Measurements from ENCODE around the gene AOX1.

DNA sequence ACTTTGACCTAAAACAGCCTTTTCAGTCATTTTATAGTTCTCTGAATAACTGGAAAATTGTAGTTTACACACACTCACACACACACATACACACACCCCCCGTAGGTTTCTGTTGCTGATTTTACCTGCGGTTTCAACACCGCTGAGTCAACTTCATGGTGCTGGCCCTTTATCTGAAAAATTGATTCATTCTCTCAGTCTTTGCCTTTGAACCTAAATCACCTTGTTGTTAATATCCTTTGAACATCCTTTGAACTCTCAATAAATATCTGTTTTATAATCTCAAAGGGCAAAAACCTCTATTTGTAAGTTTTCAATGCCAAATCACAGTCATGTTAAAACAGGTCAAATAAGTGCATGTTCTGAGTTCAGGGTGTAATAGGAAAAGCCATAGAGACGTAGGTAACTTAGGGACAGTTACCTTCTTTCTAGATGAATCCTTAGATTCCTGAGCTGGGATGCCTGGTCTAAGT, 116.9 kb downstream of the AOX1 start:
- TF ChIP-seq, protein P1, sequence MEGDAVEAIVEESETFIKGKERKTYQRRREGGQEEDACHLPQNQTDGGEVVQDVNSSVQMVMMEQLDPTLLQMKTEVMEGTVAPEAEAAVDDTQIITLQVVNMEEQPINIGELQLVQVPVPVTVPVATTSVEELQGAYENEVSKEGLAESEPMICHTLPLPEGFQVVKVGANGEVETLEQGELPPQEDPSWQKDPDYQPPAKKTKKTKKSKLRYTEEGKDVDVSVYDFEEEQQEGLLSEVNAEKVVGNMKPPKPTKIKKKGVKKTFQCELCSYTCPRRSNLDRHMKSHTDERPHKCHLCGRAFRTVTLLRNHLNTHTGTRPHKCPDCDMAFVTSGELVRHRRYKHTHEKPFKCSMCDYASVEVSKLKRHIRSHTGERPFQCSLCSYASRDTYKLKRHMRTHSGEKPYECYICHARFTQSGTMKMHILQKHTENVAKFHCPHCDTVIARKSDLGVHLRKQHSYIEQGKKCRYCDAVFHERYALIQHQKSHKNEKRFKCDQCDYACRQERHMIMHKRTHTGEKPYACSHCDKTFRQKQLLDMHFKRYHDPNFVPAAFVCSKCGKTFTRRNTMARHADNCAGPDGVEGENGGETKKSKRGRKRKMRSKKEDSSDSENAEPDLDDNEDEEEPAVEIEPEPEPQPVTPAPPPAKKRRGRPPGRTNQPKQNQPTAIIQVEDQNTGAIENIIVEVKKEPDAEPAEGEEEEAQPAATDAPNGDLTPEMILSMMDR (conservative IDR thresholded peaks at IDR 0.05): no peak
- no peak for TF ChIP-seq EZH2 (IDR thresholded peaks at IDR 0.05; ENCODE audit: low read depth)

Data from PC-9 (cell line).